ENCODE results near the gene PRPF40A.
"Not testable (repeated sequence)": the region's sequence is repeated elsewhere in the genome, so short reads cannot be mapped to it uniquely, and the experiment has no call there.

DNA sequence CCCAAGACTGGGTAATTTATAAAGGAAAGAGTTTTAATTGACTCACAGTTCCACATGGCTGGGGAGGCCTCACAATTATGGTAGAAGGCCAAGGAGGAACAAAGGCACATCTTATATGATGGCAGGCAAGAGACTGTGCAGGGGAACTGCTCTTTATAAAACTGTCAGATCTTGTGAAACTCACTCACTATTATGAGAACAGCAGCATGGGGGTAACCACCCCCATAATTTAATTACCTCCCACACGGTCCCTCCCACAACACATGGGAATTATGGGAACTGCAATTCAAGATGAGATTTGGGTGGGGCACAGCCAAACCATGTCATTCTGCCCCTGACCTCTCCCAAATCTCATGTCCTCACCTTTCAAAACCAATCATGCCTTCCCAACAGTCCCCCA lies 20.2 kb upstream of the PRPF40A start:
- TF ChIP-seq, protein P1, sequence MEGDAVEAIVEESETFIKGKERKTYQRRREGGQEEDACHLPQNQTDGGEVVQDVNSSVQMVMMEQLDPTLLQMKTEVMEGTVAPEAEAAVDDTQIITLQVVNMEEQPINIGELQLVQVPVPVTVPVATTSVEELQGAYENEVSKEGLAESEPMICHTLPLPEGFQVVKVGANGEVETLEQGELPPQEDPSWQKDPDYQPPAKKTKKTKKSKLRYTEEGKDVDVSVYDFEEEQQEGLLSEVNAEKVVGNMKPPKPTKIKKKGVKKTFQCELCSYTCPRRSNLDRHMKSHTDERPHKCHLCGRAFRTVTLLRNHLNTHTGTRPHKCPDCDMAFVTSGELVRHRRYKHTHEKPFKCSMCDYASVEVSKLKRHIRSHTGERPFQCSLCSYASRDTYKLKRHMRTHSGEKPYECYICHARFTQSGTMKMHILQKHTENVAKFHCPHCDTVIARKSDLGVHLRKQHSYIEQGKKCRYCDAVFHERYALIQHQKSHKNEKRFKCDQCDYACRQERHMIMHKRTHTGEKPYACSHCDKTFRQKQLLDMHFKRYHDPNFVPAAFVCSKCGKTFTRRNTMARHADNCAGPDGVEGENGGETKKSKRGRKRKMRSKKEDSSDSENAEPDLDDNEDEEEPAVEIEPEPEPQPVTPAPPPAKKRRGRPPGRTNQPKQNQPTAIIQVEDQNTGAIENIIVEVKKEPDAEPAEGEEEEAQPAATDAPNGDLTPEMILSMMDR (tag by site-specific recombination; IDR thresholded peaks at IDR 0.05): not testable (repeated sequence)
- TF ChIP-seq ZNF324 (tag by site-specific recombination; IDR thresholded peaks at IDR 0.05); HOXD13 (CRISPR knock-in tag; IDR thresholded peaks at IDR 0.05; ENCODE audit: borderline replicate concordance); ZBTB11 (tag by site-specific recombination; conservative IDR thresholded peaks at IDR 0.05; ENCODE audit: low read depth); KLF10 (tag by site-specific recombination; IDR thresholded peaks at IDR 0.05); YY1 (tag by site-specific recombination; IDR thresholded peaks at IDR 0.05): not testable (repeated sequence)
